Osteoblast (primary cell): ENCODE measurements around the gene B3GNT9. TPM values are rescaled to one million over a fixed set of nuclear protein-coding genes. Genes with fewer than 3 reads are reported as not detected.

ENCODE experiments used
- DNase-seq: peaks from one replicate; pipeline ENCODE4 v3.0.0; 2011; ENCODE audit warnings: low spot score, mixed read lengths; ENCODE audit not compliant: insufficient read length; ENCODE audit errors: missing footprints
- H2AFZ ChIP-seq: 2 replicates; pipeline ENCODE4 v1.6.0; 2011; ENCODE audit warnings: mild to moderate bottlenecking, low read length
- H3K27ac ChIP-seq: 2 replicates; pipeline ENCODE4 v1.5.1; 2011; ENCODE audit warnings: mild to moderate bottlenecking, low read depth, low read length, moderate library complexity
- H3K27me3 ChIP-seq: 2 replicates; pipeline ENCODE4 v1.6.0; 2012; ENCODE audit warnings: mild to moderate bottlenecking, control low read depth, inconsistent platforms, low read length, moderate library complexity; ENCODE audit not compliant: insufficient read depth
- H3K36me3 ChIP-seq: 2 replicates; pipeline ENCODE4 v1.5.1; 2011; ENCODE audit warnings: mild to moderate bottlenecking, low read length, control low read depth, moderate library complexity; ENCODE audit not compliant: insufficient read depth
- H3K4me1 ChIP-seq: 2 replicates; pipeline ENCODE4 v1.5.1; 2011; ENCODE audit warnings: mild to moderate bottlenecking, low read length, control low read depth, moderate library complexity; ENCODE audit not compliant: insufficient read depth
- H3K4me2 ChIP-seq: 2 replicates; pipeline ENCODE4 v1.6.0; 2011; ENCODE audit warnings: mild to moderate bottlenecking, low read length; ENCODE audit not compliant: insufficient read depth
- H3K4me3 ChIP-seq: fragments of 200-600 bp; sonication (generic); 3 replicates; pipeline ENCODE4 v1.5.1; 2012; ENCODE audit warnings: mild to moderate bottlenecking, low read length, inconsistent platforms; ENCODE audit not compliant: insufficient read depth
- H3K79me2 ChIP-seq: 2 replicates; pipeline ENCODE4 v1.6.0; 2012; ENCODE audit warnings: mild to moderate bottlenecking, low read length, control low read depth, inconsistent platforms; ENCODE audit not compliant: insufficient read depth
- H3K9me3 ChIP-seq: 2 replicates; pipeline ENCODE4 v1.5.1; 2011; ENCODE audit warnings: low read depth, low read length, control low read depth
- H4K20me1 ChIP-seq: 2 replicates; pipeline ENCODE4 v1.6.0; 2012; ENCODE audit warnings: mild to moderate bottlenecking, low read length, control low read depth; ENCODE audit not compliant: insufficient read depth
- total RNA-seq: library from RNA; depleted of rRNA; stranded (reverse); fragments of >200 nt; gene quantifications from 2 replicates; pipeline ENCODE4 v1.2.3, GENCODE V29; 2012
- TF ChIP-seq, protein P1 (sequence below): IDR thresholded peaks from 2 replicates; pipeline ENCODE4 v1.5.1; 2011; ENCODE audit warnings: mild to moderate bottlenecking, low read depth, low read length, moderate library complexity; ENCODE audit errors: extremely low read depth

Gene B3GNT9
- total RNA-seq, 1 donor, result 58.6 TPM

DNA sequence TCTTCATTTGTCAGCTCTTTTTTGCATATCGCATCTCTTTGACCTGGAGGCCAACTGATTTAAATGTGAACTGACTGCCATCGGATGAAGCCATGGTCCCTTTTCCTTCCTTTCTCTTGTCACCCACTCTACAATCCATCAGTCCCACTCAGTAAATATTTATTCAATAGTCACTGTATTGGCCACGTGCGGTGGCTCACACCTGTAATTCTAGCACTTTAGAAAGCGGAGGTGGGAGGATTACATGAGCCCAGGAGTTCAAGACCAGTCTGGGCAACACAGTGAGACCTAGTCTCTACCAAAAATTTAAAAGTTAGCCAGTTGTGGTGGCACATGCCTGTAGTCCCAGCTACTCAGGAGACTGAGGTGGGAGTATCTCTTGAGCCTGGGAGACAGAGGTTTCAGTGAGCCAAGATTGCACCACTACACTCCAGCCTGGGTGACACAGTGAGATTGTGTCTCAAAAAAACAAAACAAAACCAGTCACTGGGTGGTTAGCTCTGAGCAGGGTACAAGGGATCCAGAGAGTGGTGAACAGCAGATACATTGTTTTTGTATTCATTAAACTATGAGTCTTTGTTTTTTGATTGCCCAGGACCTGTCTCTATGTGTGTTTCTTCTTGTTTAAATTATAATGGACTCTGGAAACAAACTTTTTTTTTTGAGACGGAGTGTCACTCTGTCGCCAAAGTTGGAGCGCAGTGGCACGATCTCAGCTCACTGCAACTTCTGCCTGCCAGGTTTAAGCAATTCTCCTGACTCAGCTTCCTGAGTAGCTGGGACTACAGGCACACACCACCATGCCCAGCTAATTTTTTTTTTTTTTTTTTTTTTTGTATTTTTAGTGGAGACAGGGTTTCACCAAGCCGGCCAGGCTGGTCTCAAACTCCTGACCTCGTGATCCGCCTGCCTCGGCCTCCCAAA, 34.1 kb downstream of the B3GNT9 start:
- TF ChIP-seq, protein P1, sequence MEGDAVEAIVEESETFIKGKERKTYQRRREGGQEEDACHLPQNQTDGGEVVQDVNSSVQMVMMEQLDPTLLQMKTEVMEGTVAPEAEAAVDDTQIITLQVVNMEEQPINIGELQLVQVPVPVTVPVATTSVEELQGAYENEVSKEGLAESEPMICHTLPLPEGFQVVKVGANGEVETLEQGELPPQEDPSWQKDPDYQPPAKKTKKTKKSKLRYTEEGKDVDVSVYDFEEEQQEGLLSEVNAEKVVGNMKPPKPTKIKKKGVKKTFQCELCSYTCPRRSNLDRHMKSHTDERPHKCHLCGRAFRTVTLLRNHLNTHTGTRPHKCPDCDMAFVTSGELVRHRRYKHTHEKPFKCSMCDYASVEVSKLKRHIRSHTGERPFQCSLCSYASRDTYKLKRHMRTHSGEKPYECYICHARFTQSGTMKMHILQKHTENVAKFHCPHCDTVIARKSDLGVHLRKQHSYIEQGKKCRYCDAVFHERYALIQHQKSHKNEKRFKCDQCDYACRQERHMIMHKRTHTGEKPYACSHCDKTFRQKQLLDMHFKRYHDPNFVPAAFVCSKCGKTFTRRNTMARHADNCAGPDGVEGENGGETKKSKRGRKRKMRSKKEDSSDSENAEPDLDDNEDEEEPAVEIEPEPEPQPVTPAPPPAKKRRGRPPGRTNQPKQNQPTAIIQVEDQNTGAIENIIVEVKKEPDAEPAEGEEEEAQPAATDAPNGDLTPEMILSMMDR, result no peak
- peaks cover 13% of the 10 kb centered on the region for H4K20me1 ChIP-seq
- peak overlapping the region; percentile 89 for H3K27ac ChIP-seq
- H2AFZ ChIP-seq, result no peak overlapping the region
- H3K4me2 ChIP-seq, result no peak overlapping the region
- no peaks in the 10 kb centered on the region for H3K9me3 ChIP-seq
- H3K79me2 ChIP-seq, result peaks cover 79% of the 10 kb centered on the region
- peaks cover 22% of the 10 kb centered on the region for H3K36me3 ChIP-seq
- peaks cover 23% of the 10 kb centered on the region for H3K4me1 ChIP-seq
- no peaks in the 10 kb centered on the region for H3K27me3 ChIP-seq
- no peak overlapping the region for H3K4me3 ChIP-seq
- no peak for DNase-seq

DNA sequence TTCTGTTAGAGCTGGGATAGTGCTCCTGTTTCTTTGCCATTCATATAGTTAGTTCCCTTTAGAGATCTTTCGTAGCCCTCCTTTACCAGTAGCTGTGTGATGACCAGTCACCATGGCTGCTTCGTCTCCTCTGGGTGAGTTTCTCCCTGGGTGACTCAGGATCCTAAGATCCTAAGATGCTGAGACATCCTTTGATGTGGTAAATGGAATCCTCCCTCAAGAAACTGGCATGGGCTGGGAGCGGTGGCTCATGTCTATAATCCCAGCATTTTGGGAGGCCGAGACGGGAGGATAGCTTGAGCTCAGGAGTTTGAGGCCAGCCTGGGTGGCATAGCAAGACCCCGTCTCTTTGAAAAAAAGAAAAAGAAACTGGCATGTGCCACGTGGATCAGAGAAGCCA, 35.2 kb downstream of the B3GNT9 start:
- H3K36me3 ChIP-seq, result peaks cover 19% of the 10 kb centered on the region
- H2AFZ ChIP-seq, result no peak overlapping the region
- no peak overlapping the region for H3K4me3 ChIP-seq
- H3K4me1 ChIP-seq, result peaks cover 28% of the 10 kb centered on the region
- H4K20me1 ChIP-seq, result peaks cover 10% of the 10 kb centered on the region
- TF ChIP-seq, protein P1, result no peak
- H3K9me3 ChIP-seq, result no peaks in the 10 kb centered on the region
- DNase-seq, result peak; percentile 98
- no peaks in the 10 kb centered on the region for H3K27me3 ChIP-seq
- peak overlapping the region; percentile 89 for H3K27ac ChIP-seq
- peaks cover 86% of the 10 kb centered on the region for H3K79me2 ChIP-seq
- H3K4me2 ChIP-seq, result peak overlapping the region; percentile 49

DNA sequence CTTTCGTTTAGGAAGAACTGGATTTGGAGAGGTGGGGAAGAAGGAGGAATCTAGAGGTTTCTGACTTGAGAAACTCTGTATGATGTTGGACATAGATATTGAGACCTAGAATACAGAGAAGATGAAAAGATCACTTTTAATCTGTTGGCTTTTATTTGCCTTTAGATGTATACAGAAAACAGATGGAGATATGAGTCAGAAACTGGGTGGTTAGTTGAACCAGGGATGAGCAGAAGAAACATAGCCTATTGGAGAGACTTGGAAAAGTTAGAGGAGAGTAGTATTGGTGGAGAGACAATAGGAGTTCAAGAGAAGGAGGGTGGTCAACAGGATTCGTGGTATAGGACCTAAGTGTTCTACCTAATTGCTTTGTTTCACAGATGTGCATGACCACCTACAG, 36.0 kb downstream of the B3GNT9 start:
- peak overlapping the region; percentile 89 for H3K27ac ChIP-seq
- no peaks in the 10 kb centered on the region for H3K9me3 ChIP-seq
- peaks cover 86% of the 10 kb centered on the region for H3K79me2 ChIP-seq
- H3K4me3 ChIP-seq, result no peak overlapping the region
- TF ChIP-seq, protein P1, result no peak
- DNase-seq, result no peak
- H3K4me1 ChIP-seq, result peaks cover 33% of the 10 kb centered on the region
- no peaks in the 10 kb centered on the region for H3K27me3 ChIP-seq
- H3K4me2 ChIP-seq, result peak overlapping the region; percentile 49
- peaks cover 7% of the 10 kb centered on the region for H4K20me1 ChIP-seq
- H3K36me3 ChIP-seq, result peaks cover 12% of the 10 kb centered on the region
- no peak overlapping the region for H2AFZ ChIP-seq
